Sigmoid colon (tissue), 7 donors: ENCODE measurements around the gene BRD3. TPM values are rescaled to one million over a fixed set of nuclear protein-coding genes. Genes with fewer than 3 reads are reported as not detected.

Experiments used
- DNase-seq: peaks from one replicate; pipeline ENCODE4 v3.0.0-alpha.2; 2019
- H3K27ac ChIP-seq, 4 donors: fragments of 200-600 bp; sonication (generic); one replicate each; pipeline ENCODE4 v1.5.1; 2016 to 2019; ENCODE audit warnings: mild to moderate bottlenecking in 1 of 4
- H3K27me3 ChIP-seq, 3 donors: fragments of 200-600 bp; sonication (generic); one replicate each; pipeline ENCODE4 v1.5.1; 2019; ENCODE audit warnings: mild to moderate bottlenecking in 1 of 3
- H3K36me3 ChIP-seq, 4 donors: fragments of 200-600 bp; sonication (generic); one replicate each; pipeline ENCODE4 v1.5.1; 2016 to 2019
- H3K4me1 ChIP-seq, 4 donors: fragments of 200-600 bp; sonication (generic); one replicate each; pipeline ENCODE4 v1.5.1; 2017 to 2019
- H3K4me3 ChIP-seq, 4 donors: fragments of 200-600 bp; sonication (generic); one replicate each; pipeline ENCODE4 v1.5.1; 2017 to 2019; ENCODE audit warnings: mild to moderate bottlenecking in 2 of 4, moderate library complexity in 1 of 4
- H3K9me3 ChIP-seq, 4 donors: fragments of 200-600 bp in 3 of 4; sonication (generic) in 3 of 4; one replicate each; pipeline versions ENCODE4 v1.5.1 to v1.6.1; 2013 to 2019
- CTCF ChIP-seq, 4 experiments: fragments of 450-650 bp in 3 of 4; fragments of 200-600 bp in 1 of 4; IDR thresholded peaks; one replicate each; pipeline ENCODE4 v1.5.1; 2016 to 2019; ENCODE audit warnings: antibody characterized with exemption in 4 of 4, mild to moderate bottlenecking in 3 of 4, moderate library complexity in 2 of 4
- EP300 ChIP-seq, 4 donors: sonication (generic); formaldehyde crosslinking; IDR thresholded peaks; one replicate each; pipeline ENCODE4 v1.6.1; 2017; ENCODE audit warnings: antibody characterized with exemption in 4 of 4
- POLR2A ChIP-seq, 2 donors: fragments of 450-650 bp; IDR thresholded peaks; one replicate each; pipeline ENCODE4 v1.6.1; 2016; ENCODE audit warnings: antibody characterized with exemption in 2 of 2, mild to moderate bottlenecking in 2 of 2, moderate library complexity in 2 of 2
- POLR2AphosphoS5 ChIP-seq, 4 donors: sonication (generic); formaldehyde crosslinking; IDR thresholded peaks; one replicate each; pipeline ENCODE4 v1.6.1; 2017; ENCODE audit warnings: antibody characterized with exemption in 4 of 4
- WGBS, 2 donors: extraction: QIAGEN DNeasy Blood & Tissue Kit; methylation state at CpG; one replicate each; pipeline ENCODE4 v1.1.7; 2013; 5-methylcytosine and 5-hydroxymethylcytosine counted together
- intact Hi-C: fragments of 100-400 bp; cut with DNase I; formaldehyde crosslinking; loops from one replicate; pipeline ENCODE4 v1.15.1; 2023
- polyA plus RNA-seq, 3 donors: library from polyadenylated mRNA; stranded (reverse); fragments of 200-250 nt; gene quantifications; one replicate each; pipeline ENCODE4 v1.2.3, GENCODE V29; 2013
- total RNA-seq, 4 donors: library from RNA; depleted of rRNA; stranded (reverse); fragments of >200 nt; gene quantifications; one replicate each; pipeline ENCODE4 v1.1.0, GENCODE V29; 2016
- donor health status: healthy with polysubstance abuse.
- donor health status: Bipolar disorder and iron deficiency.
- donor health status: healthy.

The BRD3 gene
- total and polyA plus RNA-seq, 7 donors, result 4.4 to 34.5 (median 21.8) TPM

- Histone ChIP-seq H3K27me3 (no peaks in the 10 kb centered on the region), H3K36me3 (peaks cover 31 to 87% (median 69%) of the 10 kb centered on the region in 4 donors), H3K4me1 (peaks cover 0 to 16% (median 8%) of the 10 kb centered on the region in 4 donors), H3K4me3 (no peak overlapping the region), H3K27ac (peak overlapping the region in 1 of 4 donors; percentile 0), H3K9me3 (no peaks in the 10 kb centered on the region)
- 55 to 83% methylated on average over 28 of the region's 28 CpGs for WGBS, 2 donors
- intact Hi-C loops, result no loop called here
- no peak for DNase-seq
- TF ChIP-seq CTCF (IDR thresholded peaks at IDR 0.05) (no peak), EP300 (IDR thresholded peaks at IDR 0.05) (no peak), POLR2A (IDR thresholded peaks at IDR 0.05) (no peak), POLR2AphosphoS5 (IDR thresholded peaks at IDR 0.05) (no peak)
These were observed 17.8 kb downstream of the BRD3 start for GRCh38 chr9:134049772-134050588.

GRCh38 chr9:134049236-134049635 is 18.6 kb downstream of the BRD3 start:
- WGBS, 2 donors, result 58 to 80% methylated on average over 20 of the region's 20 CpGs
- peak overlapping the region in 1 of 4 donors; percentile 0 for H3K27ac ChIP-seq

GRCh38 chr9:134048582-134048968 is 19.3 kb downstream of the BRD3 start:
- DNase-seq, result no peak
- H3K4me1 ChIP-seq, result peaks cover 0 to 13% (median 4%) of the 10 kb centered on the region in 4 donors
- H3K4me3 ChIP-seq, result no peak overlapping the region
- TF ChIP-seq CTCF (IDR thresholded peaks at IDR 0.05) (no peak), POLR2A (IDR thresholded peaks at IDR 0.05) (no peak), POLR2AphosphoS5 (IDR thresholded peaks at IDR 0.05) (no peak), EP300 (IDR thresholded peaks at IDR 0.05) (no peak)
- H3K27me3 ChIP-seq, result no peaks in the 10 kb centered on the region
- no peak overlapping the region for H3K27ac ChIP-seq
- no peaks in the 10 kb centered on the region for H3K9me3 ChIP-seq
- 94 to 95% methylated on average over 12 of the region's 12 CpGs for WGBS, 2 donors
- intact Hi-C loops, result no loop called here
- H3K36me3 ChIP-seq, result peaks cover 31 to 100% (median 81%) of the 10 kb centered on the region in 4 donors

More at GRCh38 chr9:134049236-134049635, 18.6 kb downstream of the BRD3 start:
- Histone ChIP-seq H3K4me3 (no peak overlapping the region), H3K36me3 (peaks cover 31 to 94% (median 76%) of the 10 kb centered on the region in 4 donors), H3K9me3 (no peaks in the 10 kb centered on the region), H3K4me1 (peaks cover 0 to 13% (median 4%) of the 10 kb centered on the region in 4 donors), H3K27me3 (no peaks in the 10 kb centered on the region)
- no peak for DNase-seq
- intact Hi-C loops, result no loop called here
- TF ChIP-seq EP300 (IDR thresholded peaks at IDR 0.05) (no peak), POLR2A (IDR thresholded peaks at IDR 0.05) (no peak), POLR2AphosphoS5 (IDR thresholded peaks at IDR 0.05) (no peak), CTCF (IDR thresholded peaks at IDR 0.05) (no peak)

GRCh38 chr9:134047868-134048581 is 19.8 kb downstream of the BRD3 start:
- H3K36me3 ChIP-seq, result peaks cover 30 to 100% (median 79%) of the 10 kb centered on the region in 4 donors
- H3K27me3 ChIP-seq, result no peaks in the 10 kb centered on the region
- H3K9me3 ChIP-seq, result no peaks in the 10 kb centered on the region
- no peak overlapping the region for H3K4me3 ChIP-seq
- no peak for DNase-seq
- peaks cover 0 to 13% (median 4%) of the 10 kb centered on the region in 4 donors for H3K4me1 ChIP-seq
- WGBS, 2 donors, result 96% methylated on average over 53 of the region's 53 CpGs
- intact Hi-C loops, result no loop called here
- TF ChIP-seq EP300 (IDR thresholded peaks at IDR 0.05) (no peak), CTCF (IDR thresholded peaks at IDR 0.05) (no peak), POLR2A (IDR thresholded peaks at IDR 0.05) (no peak), POLR2AphosphoS5 (IDR thresholded peaks at IDR 0.05) (no peak)
- no peak overlapping the region for H3K27ac ChIP-seq
